PC-3 (cell line): ENCODE results near the gene CMTM6. TPM values are rescaled to one million over a fixed set of nuclear protein-coding genes. Genes with fewer than 3 reads are reported as not detected.

ENCODE experiments used
- ATAC-seq: fragments of 200-7000 bp; cut with Tn5 transposase; 2 replicates; pipeline ENCODE4 v1.9.1; 2020; ENCODE audit warnings: mild to moderate bottlenecking, moderate library complexity
- BruUV-seq: library from RNA; stranded (reverse); fragments of 400-500 nt; replicated peaks from 2 replicates; lab custom pipeline; 2021; lab: Mats Ljungman, UMichigan
- CTCF ChIA-PET: fragments of 300-600 bp; sonication (Branson Sonifier 250); formaldehyde crosslinking; loops from one replicate; lab custom pipeline; 2022; ENCODE audit warnings: antibody characterized with exemption; lab: Charles Lee
- POLR2A ChIA-PET: fragments of 300-600 bp; sonication (Branson Sonifier 250); formaldehyde crosslinking; loops from one replicate; lab custom pipeline; 2022; ENCODE audit warnings: antibody characterized with exemption; ENCODE audit not compliant: unreplicated experiment; lab: Charles Lee
- DNase-seq: peaks from one replicate; pipeline ENCODE4 v3.0.0-alpha.2; 2015
- H2AFZ ChIP-seq: fragments of 300-600 bp; sonication (generic); 2 replicates; pipeline ENCODE4 v1.6.0; 2016; ENCODE audit warnings: antibody characterized with exemption, low read length
- H3F3A ChIP-seq: fragments of 300-600 bp; sonication (generic); one replicate; pipeline ENCODE4 v1.6.0; 2017; ENCODE audit warnings: antibody characterized with exemption, low read length, control low read depth, mild to moderate bottlenecking; ENCODE audit not compliant: unreplicated experiment
- H3K27ac ChIP-seq: fragments of 300-600 bp; sonication (generic); 2 replicates; pipeline ENCODE4 v1.5.1; 2016; ENCODE audit warnings: mild to moderate bottlenecking, low read length
- H3K27me3 ChIP-seq: fragments of 300-600 bp; sonication (generic); 2 replicates; pipeline ENCODE4 v1.6.1; 2016; ENCODE audit warnings: low read length, mixed read lengths
- H3K36me3 ChIP-seq: fragments of 300-600 bp; sonication (generic); 2 replicates; pipeline ENCODE4 v1.6.1; 2016; ENCODE audit warnings: low read depth, mixed run types, low read length, mixed read lengths
- H3K4me1 ChIP-seq: fragments of 300-600 bp; sonication (generic); 2 replicates; pipeline ENCODE4 v1.5.1; 2016; ENCODE audit warnings: low read length; ENCODE audit not compliant: insufficient read depth
- H3K4me2 ChIP-seq: fragments of 300-600 bp; sonication (generic); 2 replicates; pipeline ENCODE4 v1.6.0; 2016; ENCODE audit warnings: low read length
- H3K4me3 ChIP-seq: fragments of 300-600 bp; sonication (generic); 2 replicates; pipeline ENCODE4 v1.5.1; 2016; ENCODE audit warnings: mild to moderate bottlenecking, low read length, mixed read lengths
- H3K79me2 ChIP-seq: fragments of 300-600 bp; sonication (generic); 2 replicates; pipeline ENCODE4 v1.6.1; 2017; ENCODE audit warnings: low read length, mixed read lengths
- H3K9ac ChIP-seq: fragments of 300-600 bp; sonication (generic); 2 replicates; pipeline ENCODE4 v1.6.0; 2016; ENCODE audit warnings: mild to moderate bottlenecking, low read length
- H3K9me2 ChIP-seq: fragments of 300-600 bp; sonication (generic); replicated peaks from 2 replicates; pipeline ENCODE4 v1.6.1; 2016; ENCODE audit warnings: mixed run types, low read length, mixed read lengths
- H3K9me3 ChIP-seq: fragments of 300-600 bp; sonication (generic); 2 replicates; pipeline ENCODE4 v1.6.1; 2016; ENCODE audit warnings: low read length, mixed read lengths
- H4K20me1 ChIP-seq: fragments of 300-600 bp; sonication (generic); 2 replicates; pipeline ENCODE4 v1.6.1; 2016; ENCODE audit warnings: low read length, mixed read lengths
- CTCF ChIP-seq: fragments of 300-600 bp; sonication (generic); conservative IDR thresholded peaks from 2 replicates; pipeline ENCODE4 v1.5.1; 2017; ENCODE audit warnings: antibody characterized with exemption, low read depth, mild to moderate bottlenecking, low read length
- EZH2 ChIP-seq: fragments of 300-600 bp; sonication (generic); IDR thresholded peaks from one replicate; pipeline ENCODE4 v1.6.1; 2017; ENCODE audit warnings: antibody characterized with exemption, mild to moderate bottlenecking, low read length; ENCODE audit not compliant: unreplicated experiment
- EZH2phosphoT487 ChIP-seq: fragments of 300-600 bp; sonication (generic); IDR thresholded peaks from 2 replicates; pipeline ENCODE4 v1.6.1; 2018; ENCODE audit warnings: mild to moderate bottlenecking, antibody characterized with exemption, low read length, borderline replicate concordance
- intact Hi-C: fragments of 100-400 bp; cut with micrococcal nuclease; formaldehyde crosslinking; loops from 2 replicates; pipeline ENCODE4 v1.9.0; 2023
- total RNA-seq: library from RNA; depleted of rRNA; stranded (reverse); fragments of >200 nt; gene quantifications from 2 replicates; pipeline ENCODE4 v1.2.3, GENCODE V29; 2014

Gene CMTM6
- total RNA-seq, 1 experiment from 2014 or later, result 67.4 TPM

- intact Hi-C loops, result no loop called here
- peaks cover 27% of the 10 kb centered on the region for H3K36me3 ChIP-seq
- no peak overlapping the region for H3K9ac ChIP-seq
- H3K4me2 ChIP-seq, result no peak overlapping the region
- CTCF ChIA-PET, result no interaction called here
- no peaks in the 10 kb centered on the region for H4K20me1 ChIP-seq
- H3K4me1 ChIP-seq, result no peaks in the 10 kb centered on the region
- no TSS peak for BruUV-seq
- H3K79me2 ChIP-seq, result no peaks in the 10 kb centered on the region
- no peak for DNase-seq
- H3K27me3 ChIP-seq, result no peaks in the 10 kb centered on the region
- TF ChIP-seq CTCF, result no peak
- no peak for TF ChIP-seq EZH2phosphoT487
- no peak for TF ChIP-seq EZH2
- no peaks in the 10 kb centered on the region for H3K9me3 ChIP-seq
- POLR2A ChIA-PET, result interaction anchor here (0.7 kb wide), 1 partner anchor 99 kb away, joined by 3 read pairs; no protein-coding TSS in a partner anchor
- no peak overlapping the region for H2AFZ ChIP-seq
- no peak for ATAC-seq
- no peak overlapping the region for H3K4me3 ChIP-seq
- H3K27ac ChIP-seq, result no peak overlapping the region
- no peaks in the 10 kb centered on the region for H3F3A ChIP-seq
- H3K9me2 ChIP-seq, result no peaks in the 10 kb centered on the region
These were observed 44.6 kb downstream of the CMTM6 start for GRCh38 chr3:32457971-32458471.

- intact Hi-C loops, result no loop called here
- no peak for ATAC-seq
These were observed 46.1 kb downstream of the CMTM6 start for GRCh38 chr3:32456429-32457130.

More at GRCh38 chr3:32456429-32457130, 46.1 kb downstream of the CMTM6 start:
- CTCF ChIA-PET, result no interaction called here
- no peaks in the 10 kb centered on the region for H3K9me2 ChIP-seq
- no peak overlapping the region for H3K27ac ChIP-seq
- no peaks in the 10 kb centered on the region for H3K4me1 ChIP-seq
- no peaks in the 10 kb centered on the region for H3K27me3 ChIP-seq
- H3K36me3 ChIP-seq, result peaks cover 34% of the 10 kb centered on the region
- no peaks in the 10 kb centered on the region for H3K79me2 ChIP-seq
- H3K4me3 ChIP-seq, result no peak overlapping the region
- POLR2A ChIA-PET, result no interaction called here
- DNase-seq, result no peak
- no peak overlapping the region for H3K9ac ChIP-seq
- no peak overlapping the region for H3K4me2 ChIP-seq
- no peaks in the 10 kb centered on the region for H3F3A ChIP-seq
- no peak overlapping the region for H2AFZ ChIP-seq
- TF ChIP-seq EZH2, result no peak
- TF ChIP-seq EZH2phosphoT487, result no peak
- no peak for TF ChIP-seq CTCF
- no TSS peak for BruUV-seq
- H4K20me1 ChIP-seq, result no peaks in the 10 kb centered on the region
- no peaks in the 10 kb centered on the region for H3K9me3 ChIP-seq
